HFFc6 (cell line): ENCODE measurements around the gene RPL29. TPM values are rescaled to one million over a fixed set of nuclear protein-coding genes. Genes with fewer than 3 reads are reported as not detected.
"Not testable (repeated sequence)": the region's sequence is repeated elsewhere in the genome, so short reads cannot be mapped to it uniquely, and the experiment has no call there.

Experiments
- DNase-seq: peaks from one replicate; pipeline ENCODE4 v3.0.0-alpha.2; 2018
- H3K27ac Mint-ChIP-seq: 2 replicates; pipeline ENCODE4 v1.8.0; 2020; ENCODE audit warnings: mild to moderate bottlenecking, mixed read lengths
- H3K27me3 Mint-ChIP-seq: 2 replicates; pipeline ENCODE4 v1.8.0; 2021; ENCODE audit warnings: mild to moderate bottlenecking, moderate library complexity, mixed read lengths; ENCODE audit not compliant: insufficient read depth
- H3K36me3 Mint-ChIP-seq: 2 replicates; pipeline ENCODE4 v1.8.0; 2021; ENCODE audit warnings: low read depth, mixed read lengths
- H3K4me1 Mint-ChIP-seq: 2 replicates; pipeline ENCODE4 v1.8.0; 2020; ENCODE audit warnings: low read depth, mixed read lengths
- H3K4me3 Mint-ChIP-seq: 2 replicates; pipeline ENCODE4 v1.8.0; 2020; ENCODE audit warnings: mild to moderate bottlenecking, moderate library complexity, mixed read lengths
- H3K9me3 Mint-ChIP-seq: 2 replicates; pipeline ENCODE4 v1.8.0; 2020; ENCODE audit warnings: mild to moderate bottlenecking, mixed read lengths
- total RNA-seq, 6 experiments: library from RNA; stranded (reverse); fragmentation: NEBNext Ultra II Directional; extraction: Animal tissue kit (Norgen Biotek cat#: 25700); gene quantifications; 2 replicates in 1 of 6; 3 replicates in 5 of 6; pipeline ENCODE4 v1.2.3, GENCODE V29; 2021
- TF ChIP-seq, protein P1 (sequence below): fragments of 200-600 bp; sonication (generic); IDR thresholded peaks from 2 replicates; pipeline ENCODE4 v1.5.0; 2021; ENCODE audit warnings: antibody characterized with exemption, mild to moderate bottlenecking

The RPL29 gene
- total RNA-seq, 6 experiments from 2014 or later: 1,011 to 1,270 (median 1,111) TPM

DNA sequence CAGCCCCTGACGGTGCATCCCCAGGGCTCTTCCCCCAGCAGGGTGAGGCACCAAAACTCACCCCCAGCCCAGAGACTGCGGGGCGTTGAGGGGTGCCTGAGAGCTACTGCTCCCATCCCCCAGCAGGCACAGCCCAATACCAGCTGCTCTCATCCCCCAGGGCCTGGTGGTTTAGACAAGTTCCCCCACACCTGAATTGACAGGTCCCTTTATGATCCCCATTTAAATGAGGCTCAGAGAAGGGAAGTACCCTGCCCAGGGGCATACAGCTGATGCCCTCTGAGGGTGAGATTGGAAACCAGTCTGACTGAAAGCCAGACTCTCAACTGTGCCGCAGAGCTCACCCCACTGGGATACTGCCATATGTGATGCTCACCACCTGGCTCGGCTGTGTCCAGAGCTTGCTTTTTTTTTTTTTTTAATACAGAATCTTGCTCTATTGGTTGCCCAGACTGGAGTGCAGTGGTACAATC lies 40.6 kb upstream of the RPL29 start:
- TF ChIP-seq, protein P1, sequence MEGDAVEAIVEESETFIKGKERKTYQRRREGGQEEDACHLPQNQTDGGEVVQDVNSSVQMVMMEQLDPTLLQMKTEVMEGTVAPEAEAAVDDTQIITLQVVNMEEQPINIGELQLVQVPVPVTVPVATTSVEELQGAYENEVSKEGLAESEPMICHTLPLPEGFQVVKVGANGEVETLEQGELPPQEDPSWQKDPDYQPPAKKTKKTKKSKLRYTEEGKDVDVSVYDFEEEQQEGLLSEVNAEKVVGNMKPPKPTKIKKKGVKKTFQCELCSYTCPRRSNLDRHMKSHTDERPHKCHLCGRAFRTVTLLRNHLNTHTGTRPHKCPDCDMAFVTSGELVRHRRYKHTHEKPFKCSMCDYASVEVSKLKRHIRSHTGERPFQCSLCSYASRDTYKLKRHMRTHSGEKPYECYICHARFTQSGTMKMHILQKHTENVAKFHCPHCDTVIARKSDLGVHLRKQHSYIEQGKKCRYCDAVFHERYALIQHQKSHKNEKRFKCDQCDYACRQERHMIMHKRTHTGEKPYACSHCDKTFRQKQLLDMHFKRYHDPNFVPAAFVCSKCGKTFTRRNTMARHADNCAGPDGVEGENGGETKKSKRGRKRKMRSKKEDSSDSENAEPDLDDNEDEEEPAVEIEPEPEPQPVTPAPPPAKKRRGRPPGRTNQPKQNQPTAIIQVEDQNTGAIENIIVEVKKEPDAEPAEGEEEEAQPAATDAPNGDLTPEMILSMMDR: no peak
- Mint-ChIP-seq H3K4me1 (peaks cover 5% of the 10 kb centered on the region; the same call in 1 of the 2 replicates), H3K36me3 (no peaks in the 10 kb centered on the region), H3K27me3 (no peaks in the 10 kb centered on the region; the same call in 1 of the 2 replicates), H3K4me3 (no peak overlapping the region), H3K27ac (no peak overlapping the region), H3K9me3 (peaks cover 9% of the 10 kb centered on the region)
- DNase-seq: no peak

DNA sequence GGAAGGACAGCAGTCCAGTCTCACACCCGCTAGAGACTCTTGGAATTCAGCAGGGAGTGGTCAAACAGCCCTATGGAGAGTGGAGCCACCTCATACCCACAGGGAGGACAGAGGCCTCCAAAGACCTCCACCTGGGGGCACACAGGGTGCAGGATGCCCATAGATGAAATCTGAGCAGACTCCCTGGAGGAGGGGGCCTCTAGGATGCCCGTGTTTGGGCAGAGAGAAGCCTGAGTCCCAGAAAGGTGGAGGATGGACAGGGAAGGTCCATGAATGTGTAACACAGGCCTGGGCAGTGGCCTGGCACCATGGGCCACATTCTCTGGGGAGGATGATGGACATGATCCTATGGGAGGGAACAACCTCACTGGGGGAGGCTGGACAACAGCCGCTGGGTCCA lies 39.0 kb upstream of the RPL29 start:
- no peaks in the 10 kb centered on the region; the same call in 1 of the 2 replicates for H3K27me3 Mint-ChIP-seq

GRCh38 chr3:52034212-52034611 lies 38.5 kb upstream of the RPL29 start:
- Mint-ChIP-seq H3K4me1 (no peaks in the 10 kb centered on the region), H3K36me3 (no peaks in the 10 kb centered on the region), H3K27me3 (no peaks in the 10 kb centered on the region; the same call in 1 of the 2 replicates), H3K4me3 (no peak overlapping the region), H3K9me3 (peaks cover 20% of the 10 kb centered on the region), H3K27ac (no peak overlapping the region)
- TF ChIP-seq, protein P1: no peak
- DNase-seq: no peak

More for the DNA sequence above, 39.0 kb upstream of the RPL29 start:
- Mint-ChIP-seq H3K9me3 (peaks cover 20% of the 10 kb centered on the region), H3K4me3 (no peak overlapping the region), H3K36me3 (no peaks in the 10 kb centered on the region), H3K4me1 (no peaks in the 10 kb centered on the region), H3K27ac (no peak overlapping the region)
- no peak for DNase-seq
- TF ChIP-seq, protein P1: no peak

- not testable (repeated sequence) for H3K27ac Mint-ChIP-seq, H3K4me3 Mint-ChIP-seq, DNase-seq, H3K36me3 Mint-ChIP-seq, H3K4me1 Mint-ChIP-seq, H3K27me3 Mint-ChIP-seq
- peaks cover 20% of the 10 kb centered on the region for H3K9me3 Mint-ChIP-seq
Measured at GRCh38 chr3:52033748-52034147, 38.1 kb upstream of the RPL29 start.

- no peak overlapping the region for H3K27ac Mint-ChIP-seq
- TF ChIP-seq, protein P1: no peak
- no peak for DNase-seq
- H3K9me3 Mint-ChIP-seq: peaks cover 20% of the 10 kb centered on the region
- no peaks in the 10 kb centered on the region; the same call in 1 of the 2 replicates for H3K27me3 Mint-ChIP-seq
- no peaks in the 10 kb centered on the region for H3K4me1 Mint-ChIP-seq
- H3K4me3 Mint-ChIP-seq: no peak overlapping the region
- H3K36me3 Mint-ChIP-seq: no peaks in the 10 kb centered on the region
Measured at GRCh38 chr3:52032702-52033408, 37.2 kb upstream of the RPL29 start.

DNA sequence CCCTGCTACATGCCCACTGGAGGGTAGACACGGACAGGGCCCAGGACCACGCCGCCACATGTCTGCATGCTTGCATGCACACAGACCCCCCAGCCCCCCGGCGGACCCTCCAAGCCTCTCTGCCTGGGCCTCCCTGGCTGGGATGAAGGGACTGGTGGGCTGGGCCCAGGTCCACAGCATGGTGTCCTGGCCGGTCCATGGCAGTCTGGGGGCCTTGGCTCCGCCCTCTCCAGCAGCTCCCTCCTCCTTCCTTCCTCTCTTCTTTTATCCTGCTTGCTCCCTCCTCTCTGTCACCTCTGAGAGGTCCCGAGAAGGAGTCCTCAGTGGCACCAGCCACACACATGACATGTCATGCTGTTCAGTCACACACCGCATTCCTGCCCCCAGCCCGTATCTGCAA lies 36.2 kb upstream of the RPL29 start:
- DNase-seq: no peak
- Mint-ChIP-seq H3K27ac (no peak overlapping the region), H3K36me3 (no peaks in the 10 kb centered on the region), H3K9me3 (peaks cover 20% of the 10 kb centered on the region), H3K27me3 (no peaks in the 10 kb centered on the region; the same call in 1 of the 2 replicates), H3K4me1 (no peaks in the 10 kb centered on the region), H3K4me3 (no peak overlapping the region)
- TF ChIP-seq, protein P1: no peak
